Gastroesophageal sphincter (tissue), 3 donors: ENCODE measurements around the gene EEF2K.

Experiments
- POLR2A ChIP-seq, 2 donors: fragments of 450-650 bp; IDR thresholded peaks; one replicate each; pipeline ENCODE4 v1.6.1; 2017; ENCODE audit warnings: antibody characterized with exemption in 2 of 2, mild to moderate bottlenecking in 2 of 2, moderate library complexity in 1 of 2
- TF ChIP-seq, protein P1 (sequence below), 4 experiments: fragments of 200-600 bp in 2 of 4; fragments of 450-650 bp in 2 of 4; sonication (generic) in 1 of 4; IDR thresholded peaks; one replicate each; pipeline ENCODE4 v1.5.1; 2017 to 2019; ENCODE audit warnings: antibody characterized with exemption in 4 of 4, mild to moderate bottlenecking in 2 of 4, moderate library complexity in 2 of 4

DNA sequence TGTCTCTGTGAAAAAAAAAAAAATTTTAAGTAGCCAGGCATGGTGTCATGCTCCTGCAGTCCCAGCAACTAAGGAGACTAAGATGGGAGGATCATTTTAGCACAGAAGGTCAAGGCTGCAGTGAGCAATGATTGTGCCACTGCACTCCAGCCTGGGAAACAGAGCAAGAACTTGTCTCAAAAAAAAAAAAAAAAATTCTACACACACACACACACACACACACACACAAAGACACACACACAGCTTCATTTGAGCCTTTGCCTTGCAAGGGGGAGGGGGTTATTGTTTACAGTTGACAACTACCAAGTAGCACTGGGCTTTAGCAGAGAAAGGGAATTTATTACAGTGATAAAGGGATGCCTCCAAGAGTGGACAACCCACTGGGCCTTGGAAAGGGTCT is 86.2 kb downstream of the EEF2K start:
- TF ChIP-seq POLR2A (IDR thresholded peaks at IDR 0.05), result no peak
- TF ChIP-seq, protein P1, sequence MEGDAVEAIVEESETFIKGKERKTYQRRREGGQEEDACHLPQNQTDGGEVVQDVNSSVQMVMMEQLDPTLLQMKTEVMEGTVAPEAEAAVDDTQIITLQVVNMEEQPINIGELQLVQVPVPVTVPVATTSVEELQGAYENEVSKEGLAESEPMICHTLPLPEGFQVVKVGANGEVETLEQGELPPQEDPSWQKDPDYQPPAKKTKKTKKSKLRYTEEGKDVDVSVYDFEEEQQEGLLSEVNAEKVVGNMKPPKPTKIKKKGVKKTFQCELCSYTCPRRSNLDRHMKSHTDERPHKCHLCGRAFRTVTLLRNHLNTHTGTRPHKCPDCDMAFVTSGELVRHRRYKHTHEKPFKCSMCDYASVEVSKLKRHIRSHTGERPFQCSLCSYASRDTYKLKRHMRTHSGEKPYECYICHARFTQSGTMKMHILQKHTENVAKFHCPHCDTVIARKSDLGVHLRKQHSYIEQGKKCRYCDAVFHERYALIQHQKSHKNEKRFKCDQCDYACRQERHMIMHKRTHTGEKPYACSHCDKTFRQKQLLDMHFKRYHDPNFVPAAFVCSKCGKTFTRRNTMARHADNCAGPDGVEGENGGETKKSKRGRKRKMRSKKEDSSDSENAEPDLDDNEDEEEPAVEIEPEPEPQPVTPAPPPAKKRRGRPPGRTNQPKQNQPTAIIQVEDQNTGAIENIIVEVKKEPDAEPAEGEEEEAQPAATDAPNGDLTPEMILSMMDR (IDR thresholded peaks at IDR 0.05), result no peak
